T1000 (cell line): ENCODE measurements around the gene KIFC1.

Experiments
- DNase-seq: peaks from one replicate; lab custom pipeline; 2025; ENCODE audit warnings: mixed read lengths; lab: John Stamatoyannopoulos, UW

The KIFC1 gene

GRCh38 chr6:33425668-33426577, 34.3 kb downstream of the KIFC1 start:
- DNase-seq = peak; percentile 65

- DNase-seq = no peak
Observed at GRCh38 chr6:33426590-33427511, 35.2 kb downstream of the KIFC1 start.

- DNase-seq = no peak
Observed at GRCh38 chr6:33427585-33428223, 36.1 kb downstream of the KIFC1 start.

GRCh38 chr6:33428224-33428965, 36.8 kb downstream of the KIFC1 start:
- DNase-seq = no peak

- no peak for DNase-seq
Observed at GRCh38 chr6:33428966-33429749, 37.5 kb downstream of the KIFC1 start.

- DNase-seq = no peak
Observed at GRCh38 chr6:33429750-33430052, 38.1 kb downstream of the KIFC1 start.

GRCh38 chr6:33430334-33430733, 38.7 kb downstream of the KIFC1 start:
- no peak for DNase-seq

GRCh38 chr6:33430991-33431879, 39.6 kb downstream of the KIFC1 start:
- DNase-seq = no peak

GRCh38 chr6:33431880-33432541, 40.4 kb downstream of the KIFC1 start:
- no peak for DNase-seq

- DNase-seq = no peak
Observed at GRCh38 chr6:33432546-33432945, 40.9 kb downstream of the KIFC1 start.

- DNase-seq = no peak
Observed at GRCh38 chr6:33433001-33433543, 41.4 kb downstream of the KIFC1 start.

- no peak for DNase-seq
Observed at GRCh38 chr6:33433544-33434191, 42.0 kb downstream of the KIFC1 start.

- DNase-seq = no peak
Observed at GRCh38 chr6:33434961-33435360, 43.3 kb downstream of the KIFC1 start.

GRCh38 chr6:33437666-33438065, 46.0 kb downstream of the KIFC1 start:
- DNase-seq = no peak

- DNase-seq = no peak
Observed at GRCh38 chr6:33438978-33439594, 47.5 kb downstream of the KIFC1 start.

- no peak for DNase-seq
Observed at GRCh38 chr6:33439956-33440648, 48.5 kb downstream of the KIFC1 start.

GRCh38 chr6:33440649-33441309, 49.2 kb downstream of the KIFC1 start:
- no peak for DNase-seq
